Non-pigmented ciliary epithelial cell (primary cell): ENCODE data around the gene TRUB2.
A peak's percentile ranks its signal among the peaks of the same experiment; 100 is the strongest.
"Not testable (repeated sequence)": the region's sequence is repeated elsewhere in the genome, so short reads cannot be mapped to it uniquely, and the experiment has no call there.

Experiments used
- DNase-seq: peaks from one replicate; pipeline ENCODE4 v3.0.0-alpha.2; 2010; ENCODE audit warnings: low read depth

TRUB2 gene

GRCh38 chr9:128298535-128299482 lies 23.4 kb downstream of the TRUB2 start:
- no peak for DNase-seq

- DNase-seq, result no peak
Measured at GRCh38 chr9:128297221-128297773, 24.9 kb downstream of the TRUB2 start.

GRCh38 chr9:128296340-128297220 lies 25.7 kb downstream of the TRUB2 start:
- no peak for DNase-seq

- no peak for DNase-seq
Measured at GRCh38 chr9:128294142-128294541, 28.1 kb downstream of the TRUB2 start.

- DNase-seq, result no peak
Measured at GRCh38 chr9:128293091-128293490, 29.2 kb downstream of the TRUB2 start.

- no peak for DNase-seq
Measured at GRCh38 chr9:128292009-128292408, 30.2 kb downstream of the TRUB2 start.

- DNase-seq, result no peak
Measured at GRCh38 chr9:128288273-128289004, 33.8 kb downstream of the TRUB2 start.

GRCh38 chr9:128286440-128286839 lies 35.8 kb downstream of the TRUB2 start:
- no peak for DNase-seq

- DNase-seq, result no peak
Measured at GRCh38 chr9:128285033-128285784, 37.0 kb downstream of the TRUB2 start.

- no peak for DNase-seq
Measured at GRCh38 chr9:128282500-128282899, 39.7 kb downstream of the TRUB2 start.

GRCh38 chr9:128280084-128280622 lies 42.1 kb downstream of the TRUB2 start:
- no peak for DNase-seq

- not testable (repeated sequence) for DNase-seq
Measured at GRCh38 chr9:128279088-128280073, 42.9 kb downstream of the TRUB2 start.

GRCh38 chr9:128276574-128277270 lies 45.5 kb downstream of the TRUB2 start:
- no peak for DNase-seq

GRCh38 chr9:128276008-128276573 lies 46.2 kb downstream of the TRUB2 start, which contains the start of gene SWI5:
TSS of gene SWI5 (plus strand) at chr9:128276276.
- DNase-seq, result peak; percentile 96

GRCh38 chr9:128275198-128276007 lies 46.8 kb downstream of the TRUB2 start, which contains the start of gene GOLGA2:
TSS of gene GOLGA2 (minus strand) at chr9:128276007. CDS start at chr9:128275976, 31 bp downstream.
- no peak for DNase-seq

- no peak for DNase-seq
Measured at GRCh38 chr9:128274245-128274644, 48.0 kb downstream of the TRUB2 start.

- no peak for DNase-seq
Measured at GRCh38 chr9:128271512-128271911, 50.7 kb downstream of the TRUB2 start.
